ENCODE measurements around the gene WDFY1. TPM values are rescaled to one million over a fixed set of nuclear protein-coding genes. Genes with fewer than 3 reads are reported as not detected.

The WDFY1 gene
- total and polyA plus RNA-seq, 3 donors from 2014 or later: 29.5 to 62.9 (median 49.4) TPM

DNA sequence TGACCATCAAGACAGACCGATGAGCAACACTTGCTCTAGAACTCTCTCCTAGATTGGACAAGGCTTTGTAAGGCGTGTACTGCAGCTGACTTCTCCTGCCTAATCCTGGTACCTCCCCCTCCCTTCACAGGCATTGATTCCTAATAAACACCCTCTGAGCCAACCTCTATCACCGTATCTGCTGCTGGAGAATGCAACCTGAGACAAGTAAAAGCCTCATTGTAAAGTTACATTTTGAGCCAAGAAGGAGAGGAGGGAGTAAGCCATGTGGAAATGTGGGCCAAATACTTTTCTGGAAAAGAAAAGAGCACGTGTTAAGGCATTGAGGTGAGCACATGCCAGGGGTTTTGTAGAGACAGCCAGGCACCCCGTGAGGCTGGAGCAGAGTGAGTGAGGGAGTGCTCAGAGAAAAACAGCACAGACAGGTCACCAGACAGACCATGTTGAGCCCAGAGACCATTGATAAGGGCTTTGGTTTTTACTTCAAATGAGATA is 2.6 kb upstream of the WDFY1 start:
- intact Hi-C loops (cut with DNase I; ENCODE audit: low total_unique reads): no loop called here
- H3K27me3 ChIP-seq: no peaks in the 10 kb centered on the region
- peak overlapping the region in 1 of 2 donors; percentile 44 for H3K27ac ChIP-seq
- no peaks in the 10 kb centered on the region for H3K9me3 ChIP-seq
- DNase-seq: peak; percentile 49
- 33 to 47% methylated on average over 5 of the region's 5 CpGs for whole genome bisulfite sequencing, 2 donors
- H3K4me1 ChIP-seq: peaks cover 20% of the 10 kb centered on the region
- TF ChIP-seq CTCF (IDR thresholded peaks at IDR 0.05): no peak
- no peak for TF ChIP-seq POLR2A (IDR thresholded peaks at IDR 0.05)
- H3K4me3 ChIP-seq: no peak overlapping the region
- H3K36me3 ChIP-seq (ENCODE audit: low read depth, missing control alignments): no peaks in the 10 kb centered on the region

GRCh38 chr2:223945755-223946154 is 620 bp upstream of the WDFY1 start:
- intact Hi-C loops (cut with DNase I; ENCODE audit: low total_unique reads): no loop called here
- TF ChIP-seq CTCF (IDR thresholded peaks at IDR 0.05): no peak
- no peaks in the 10 kb centered on the region for H3K9me3 ChIP-seq
- DNase-seq: no peak
- H3K27me3 ChIP-seq: no peaks in the 10 kb centered on the region
- no peak overlapping the region for H3K27ac ChIP-seq
- peaks cover 26% of the 10 kb centered on the region for H3K4me1 ChIP-seq
- H3K36me3 ChIP-seq (ENCODE audit: low read depth, missing control alignments): no peaks in the 10 kb centered on the region
- 38% methylated on average over 4 of the region's 4 CpGs for WGBS, 2 donors
- H3K4me3 ChIP-seq: no peak overlapping the region

GRCh38 chr2:223944166-223944702 is 901 bp downstream of the WDFY1 start:
- Histone ChIP-seq H3K9me3 (no peaks in the 10 kb centered on the region), H3K27ac (peak overlapping the region; percentile 89 to 95), H3K4me3 (peak overlapping the region; percentile 91 to 95), H3K4me1 (peaks cover 26% of the 10 kb centered on the region), H3K36me3 (ENCODE audit: low read depth, missing control alignments) (no peaks in the 10 kb centered on the region), H3K27me3 (no peaks in the 10 kb centered on the region)
- whole genome bisulfite sequencing, 2 donors: 0 to 1% methylated on average over 37 to 46 of the region's 46 CpGs
- intact Hi-C loops (cut with DNase I; ENCODE audit: low total_unique reads): no loop called here
- DNase-seq: peak; percentile 50
- no peak for TF ChIP-seq CTCF (IDR thresholded peaks at IDR 0.05)

DNA sequence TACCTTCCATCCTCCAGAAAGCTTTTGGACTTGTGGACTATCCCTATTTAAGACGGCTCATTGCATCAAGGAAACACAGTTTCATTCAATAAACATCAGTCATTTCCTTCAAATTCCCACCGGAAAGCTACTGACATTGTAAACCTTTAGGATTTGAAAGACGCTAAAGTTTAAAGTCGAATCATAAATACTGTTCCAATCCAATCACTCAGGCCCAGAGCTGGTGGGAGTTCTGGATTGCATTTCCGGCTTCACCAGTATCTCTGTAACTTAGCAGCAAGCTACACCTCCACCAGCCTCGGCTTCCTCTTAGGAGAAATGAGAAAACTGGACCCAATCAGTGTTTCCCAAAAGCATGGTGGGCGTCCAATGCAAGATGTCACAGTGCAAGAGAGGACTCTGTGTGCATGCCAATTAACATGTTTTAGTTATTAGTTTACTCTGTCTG is 1.6 kb downstream of the WDFY1 start:
- Histone ChIP-seq H3K36me3 (ENCODE audit: low read depth, missing control alignments) (no peaks in the 10 kb centered on the region), H3K27ac (peak overlapping the region in 1 of 2 donors; percentile 89), H3K4me3 (peak overlapping the region; percentile 91 to 95), H3K9me3 (no peaks in the 10 kb centered on the region), H3K4me1 (peaks cover 26% of the 10 kb centered on the region), H3K27me3 (no peaks in the 10 kb centered on the region)
- intact Hi-C loops (cut with DNase I; ENCODE audit: low total_unique reads): no loop called here
- TF ChIP-seq POLR2A (IDR thresholded peaks at IDR 0.05) (no peak), CTCF (IDR thresholded peaks at IDR 0.05) (no peak)
- peak; percentile 66 for DNase-seq
- 9 to 17% methylated on average over 7 of the region's 7 CpGs for WGBS, 2 donors

GRCh38 chr2:223943135-223943534 is 2.0 kb downstream of the WDFY1 start:
- Histone ChIP-seq H3K27me3 (no peaks in the 10 kb centered on the region), H3K4me3 (no peak overlapping the region), H3K27ac (peak overlapping the region; percentile 30 to 63), H3K4me1 (peaks cover 26% of the 10 kb centered on the region), H3K9me3 (no peaks in the 10 kb centered on the region), H3K36me3 (ENCODE audit: low read depth, missing control alignments) (no peaks in the 10 kb centered on the region)
- TF ChIP-seq CTCF (IDR thresholded peaks at IDR 0.05) (no peak), POLR2A (IDR thresholded peaks at IDR 0.05) (no peak)
- no peak for DNase-seq
- intact Hi-C loops (cut with DNase I; ENCODE audit: low total_unique reads): no loop called here
- 52 to 62% methylated on average over 1 of the region's 1 CpG for WGBS, 2 donors
